Amygdala (tissue), 56 donors: Measurements from ENCODE around the gene REEP3.
"Not testable (repeated sequence)": the region's sequence is repeated elsewhere in the genome, so short reads cannot be mapped to it uniquely, and the experiment has no call there.

ENCODE experiments used
- DNase-seq, 56 donors: peaks; one replicate each; lab custom pipeline; 2025; lab: John Stamatoyannopoulos, UW

REEP3 gene

GRCh38 chr10:63520500-63521415 lies at the start of gene REEP3:
Gene REEP3 (plus strand): TSS chr10:63521401. CDS start chr10:63521546, 145 bp downstream.
- DNase-seq = peak in 36 of 56 donors; percentile 12 to 82 (median 51)

DNA sequence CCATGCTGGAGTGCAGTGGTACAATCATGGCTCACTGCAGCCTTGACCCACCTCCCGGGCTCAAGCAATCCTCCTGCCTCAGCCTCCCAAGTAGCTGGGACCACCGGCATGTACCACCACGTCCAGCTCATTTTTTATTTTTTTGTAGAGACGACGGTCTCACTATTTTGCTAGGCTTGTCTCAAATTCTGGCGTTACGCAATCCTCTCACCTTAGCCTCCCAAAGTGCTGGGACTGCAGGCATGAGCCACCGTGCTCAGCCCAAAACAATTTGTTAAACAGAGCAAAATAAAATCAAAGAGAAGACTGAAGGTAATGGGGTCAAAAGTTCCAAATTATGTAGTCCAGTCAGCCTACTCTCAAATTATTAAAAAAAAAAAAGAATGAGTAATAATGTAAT lies 46.7 kb upstream of the REEP3 start:
- no peak for DNase-seq

- no peak for DNase-seq
Observed at GRCh38 chr10:63477927-63478326, 43.3 kb upstream of the REEP3 start.

- DNase-seq = no peak
Observed at GRCh38 chr10:63478564-63478963, 42.6 kb upstream of the REEP3 start.

- DNase-seq = no peak
Observed at GRCh38 chr10:63480237-63480636, 41.0 kb upstream of the REEP3 start.

GRCh38 chr10:63481815-63482421 lies 39.3 kb upstream of the REEP3 start:
- no peak for DNase-seq

- DNase-seq = no peak
Observed at GRCh38 chr10:63483983-63484382, 37.2 kb upstream of the REEP3 start.

GRCh38 chr10:63487990-63488389 lies 33.2 kb upstream of the REEP3 start:
- no peak for DNase-seq

DNA sequence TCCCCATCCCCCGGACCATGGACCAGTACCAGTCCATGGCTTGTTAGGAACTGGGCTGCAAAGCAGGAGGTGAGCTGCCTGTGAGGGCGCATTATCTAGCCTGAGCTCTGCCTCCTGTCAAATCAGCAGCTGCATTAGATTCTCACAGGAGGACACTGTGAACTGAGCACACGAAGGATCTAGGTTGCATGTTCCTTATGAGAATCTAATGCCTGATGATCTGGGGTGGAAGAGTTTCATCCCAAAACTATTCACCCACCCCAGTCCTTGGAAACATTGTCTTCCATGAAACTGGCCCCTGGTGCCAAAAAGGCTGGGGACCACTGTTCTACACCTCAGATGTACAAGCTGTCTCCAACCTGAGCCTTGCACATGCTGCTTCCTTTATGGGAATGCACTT lies 31.4 kb upstream of the REEP3 start:
- no peak for DNase-seq

DNA sequence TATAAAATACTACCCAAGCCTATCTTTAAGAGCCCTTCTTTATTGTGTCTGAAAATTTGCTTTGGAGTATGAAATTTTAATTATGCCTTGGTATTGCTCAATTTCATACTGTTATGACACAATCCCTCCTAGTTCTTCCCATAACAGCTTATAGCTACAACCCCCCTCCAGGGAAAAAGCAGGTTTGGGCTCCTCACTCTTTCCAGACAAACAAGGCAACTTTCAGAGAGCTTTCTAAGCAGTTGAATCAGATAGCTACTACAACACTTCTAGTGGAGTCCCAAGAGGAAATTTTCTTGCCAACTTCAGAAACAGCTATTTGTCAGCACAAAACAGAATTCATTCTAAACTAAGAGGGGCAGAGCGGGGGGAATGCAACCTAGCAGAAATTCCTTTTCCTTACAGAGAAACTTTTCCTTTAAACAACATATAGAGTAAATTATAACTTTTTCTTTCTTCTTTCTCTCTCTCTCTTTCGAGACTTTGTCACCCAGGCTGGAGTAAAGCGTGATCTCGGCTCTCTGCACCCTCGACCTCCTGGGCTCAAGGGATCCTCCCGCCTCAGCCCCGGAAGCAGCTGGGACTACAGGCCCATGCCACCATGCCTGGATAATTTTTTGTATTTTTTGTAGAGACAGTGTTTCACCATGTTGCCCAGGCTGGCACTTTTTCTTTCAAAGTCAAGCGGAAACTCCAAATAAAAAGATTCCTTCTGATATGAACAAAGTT lies 29.4 kb upstream of the REEP3 start:
- no peak for DNase-seq

- DNase-seq = not testable (repeated sequence)
Observed at GRCh38 chr10:63492317-63492690, 28.9 kb upstream of the REEP3 start.

DNA sequence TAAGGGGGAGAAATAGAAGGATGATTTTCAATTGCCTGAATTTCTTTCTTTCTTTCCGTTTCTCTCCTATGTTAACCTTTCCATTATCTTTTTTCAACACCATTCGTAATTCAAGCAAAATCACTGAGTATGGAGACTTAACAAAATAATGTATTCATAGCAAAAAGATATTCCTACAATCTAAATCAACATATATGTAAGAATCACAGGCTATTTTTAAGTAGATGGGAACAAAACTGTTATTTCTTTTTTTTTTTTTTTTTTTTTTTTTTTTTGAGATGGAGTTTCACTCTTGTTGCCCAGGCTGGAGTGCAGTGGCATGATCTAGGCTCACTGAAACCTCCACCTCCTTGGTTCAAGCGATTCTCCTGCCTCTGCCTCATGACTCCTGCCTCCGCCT lies 28.2 kb upstream of the REEP3 start:
- DNase-seq = no peak

DNA sequence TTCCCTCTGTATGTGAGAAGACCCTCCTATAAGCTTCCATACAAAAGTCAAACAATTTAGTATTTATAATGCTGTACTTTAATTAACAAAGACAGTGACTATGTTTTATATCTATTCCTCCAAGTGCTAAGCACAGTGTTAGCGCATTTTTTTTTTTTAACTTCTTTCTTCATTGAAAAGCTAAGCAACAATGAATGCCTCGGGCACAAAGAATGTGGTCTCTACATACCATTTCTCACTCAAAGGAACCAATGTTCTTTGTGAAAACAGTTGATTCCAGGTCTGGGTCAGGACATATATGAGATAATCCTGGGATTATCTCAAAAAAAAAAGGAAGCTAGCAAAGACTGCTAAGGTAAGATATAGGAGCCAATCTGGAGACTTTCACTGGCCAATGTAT lies 26.2 kb upstream of the REEP3 start:
- DNase-seq = no peak

- no peak for DNase-seq
Observed at GRCh38 chr10:63496561-63496960, 24.6 kb upstream of the REEP3 start.

DNA sequence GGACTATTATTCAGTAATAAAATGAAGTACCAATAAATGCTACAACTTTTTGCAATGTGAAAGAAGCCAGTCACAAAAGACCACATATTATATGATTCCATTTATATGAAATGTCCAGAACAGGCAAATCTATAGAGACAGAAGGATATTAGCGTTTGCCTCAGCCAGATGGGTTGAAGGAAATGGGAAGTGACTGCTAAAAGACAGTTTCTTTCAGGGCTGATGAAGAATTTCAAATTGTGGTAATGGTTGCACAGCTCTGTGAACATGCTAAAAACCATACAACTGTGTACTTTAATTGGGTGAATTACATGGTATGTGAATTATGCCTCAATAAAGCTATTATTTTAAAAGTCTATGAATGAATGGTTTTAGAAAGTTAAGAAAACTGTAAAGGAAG lies 23.9 kb upstream of the REEP3 start:
- DNase-seq = no peak

- DNase-seq = no peak
Observed at GRCh38 chr10:63498665-63499064, 22.5 kb upstream of the REEP3 start.

DNA sequence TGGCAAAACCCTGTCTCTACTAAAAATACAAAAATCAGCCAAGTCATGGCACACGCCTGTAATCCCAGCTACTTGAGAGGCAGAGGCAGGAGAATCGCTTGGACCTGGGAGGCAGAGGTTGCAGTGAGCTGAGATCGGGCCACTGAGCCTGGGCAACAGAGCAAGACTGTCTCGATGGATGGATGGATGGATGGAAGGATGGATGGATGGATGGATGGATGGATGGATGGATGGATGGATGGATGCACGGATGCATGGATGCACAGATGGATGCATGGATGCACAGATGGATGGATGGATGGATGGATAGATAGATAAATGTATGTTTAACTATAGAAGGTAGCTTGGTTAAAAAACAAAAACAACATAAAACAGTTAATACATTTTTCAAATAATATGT lies 20.6 kb upstream of the REEP3 start:
- not testable (repeated sequence) for DNase-seq

GRCh38 chr10:63501954-63502353 lies 19.2 kb upstream of the REEP3 start:
- no peak for DNase-seq

- DNase-seq = no peak
Observed at GRCh38 chr10:63502832-63503231, 18.4 kb upstream of the REEP3 start.

DNA sequence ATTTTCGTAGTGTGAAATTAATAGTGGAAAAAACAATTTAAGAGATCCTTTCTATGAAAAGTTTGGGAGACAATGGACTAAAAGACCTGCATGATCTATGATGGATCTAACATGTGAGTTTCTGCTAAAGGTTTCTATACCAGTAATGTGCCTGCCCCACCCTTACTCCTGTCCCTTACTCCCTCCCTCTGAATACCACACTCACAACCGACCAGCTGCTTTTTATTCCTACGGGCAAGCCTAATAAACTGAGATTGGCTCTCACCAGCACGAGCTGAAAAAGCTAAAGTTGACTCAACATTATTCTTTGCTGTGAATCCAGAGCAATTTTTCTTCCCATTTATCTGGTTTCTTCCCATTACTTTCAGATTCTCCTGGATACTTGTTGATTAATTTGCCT lies 17.8 kb upstream of the REEP3 start:
- no peak for DNase-seq

GRCh38 chr10:63504145-63504881 lies 16.9 kb upstream of the REEP3 start:
- no peak for DNase-seq
